T-helper 17 cell (primary cell): Measurements from ENCODE around the gene TRIM24. TPM values are rescaled to one million over a fixed set of nuclear protein-coding genes. Genes with fewer than 3 reads are reported as not detected.
"Not testable (repeated sequence)": the region's sequence is repeated elsewhere in the genome, so short reads cannot be mapped to it uniquely, and the experiment has no call there.

ENCODE experiments used
- ATAC-seq: fragments of 150-1000 bp; cut with Tn5 transposase; 2 replicates; pipeline ENCODE4 v1.10.0; 2021; ENCODE audit warnings: mild to moderate bottlenecking, moderate library complexity
- DNase-seq, 3 donors: peaks; one replicate each; pipeline versions ENCODE4 v3.0.0 to v3.0.0-alpha.2; 2020 to 2021
- H3K9me3 ChIP-seq: one replicate; pipeline ENCODE4 v1.7.0; 2013; ENCODE audit warnings: low read length, mild to moderate bottlenecking; ENCODE audit not compliant: control insufficient read depth, poor library complexity, severe bottlenecking
- H3K27ac Mint-ChIP-seq: one replicate; pipeline ENCODE4 v1.8.0; 2022; ENCODE audit warnings: mild to moderate bottlenecking, moderate library complexity, mixed read lengths
- H3K27me3 Mint-ChIP-seq: one replicate; pipeline ENCODE4 v1.8.0; 2022; ENCODE audit warnings: mixed read lengths
- H3K36me3 Mint-ChIP-seq: one replicate; pipeline ENCODE4 v1.8.0; 2022; ENCODE audit warnings: low read depth, mixed read lengths
- H3K4me1 Mint-ChIP-seq: one replicate; pipeline ENCODE4 v1.8.0; 2022; ENCODE audit warnings: mild to moderate bottlenecking, mixed read lengths
- H3K4me3 Mint-ChIP-seq: one replicate; pipeline ENCODE4 v1.8.0; 2022; ENCODE audit warnings: mild to moderate bottlenecking, moderate library complexity, mixed read lengths
- total RNA-seq, 4 donors: library from RNA in 2 of 4; stranded (reverse) in 2 of 4; gene quantifications; one replicate each; pipeline ENCODE4 v1.2.3 and lab custom pipeline; 2022 to 2026

TRIM24 gene
- total RNA-seq (10 to 100 TPM; 14.3 to 16.6 TPM), total RNA-seq (lab: John Stamatoyannopoulos, UW) (32.9 to 43.3 reads per million in 2 donors)

DNA sequence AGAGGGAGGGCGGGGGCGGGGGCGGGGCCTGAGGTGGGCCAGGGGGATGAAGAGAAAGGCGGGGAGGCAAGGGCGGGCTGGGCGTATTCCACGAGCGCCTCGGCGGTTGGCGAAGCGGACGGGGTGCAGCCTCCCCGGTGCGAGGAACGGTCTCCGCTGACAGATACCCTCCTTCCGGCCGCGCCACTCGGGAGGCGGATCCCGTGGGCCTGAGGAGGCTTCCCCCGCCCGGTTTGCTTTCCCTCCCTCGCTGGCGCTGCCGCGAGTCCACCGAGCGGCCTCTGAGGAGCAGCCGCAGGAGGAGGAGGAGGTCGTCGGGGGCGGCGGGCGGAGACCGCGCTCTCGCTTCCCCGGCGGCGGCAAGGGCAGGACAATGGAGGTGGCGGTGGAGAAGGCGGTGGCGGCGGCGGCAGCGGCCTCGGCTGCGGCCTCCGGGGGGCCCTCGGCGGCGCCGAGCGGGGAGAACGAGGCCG is at the start of gene TRIM24:
TSS of gene TRIM24 (plus strand) at position 84 of the 473 bp plus-strand sequence. CDS start at position 374, 290 bp downstream.
- H3K27ac Mint-ChIP-seq: peak within 1 kb of the TSS; percentile 79
- ATAC-seq (peak; percentile 84), DNase-seq (peak in 2 of 3 donors; percentile 97)
- peaks cover 20% of the 10 kb centered on the region for H3K4me1 Mint-ChIP-seq
- H3K9me3 ChIP-seq: no peaks in the 10 kb centered on the region
- H3K36me3 Mint-ChIP-seq: no peaks in the 10 kb centered on the region
- H3K27me3 Mint-ChIP-seq: no peaks in the 10 kb centered on the region
- peak within 1 kb of the TSS; percentile 96 for H3K4me3 Mint-ChIP-seq

DNA sequence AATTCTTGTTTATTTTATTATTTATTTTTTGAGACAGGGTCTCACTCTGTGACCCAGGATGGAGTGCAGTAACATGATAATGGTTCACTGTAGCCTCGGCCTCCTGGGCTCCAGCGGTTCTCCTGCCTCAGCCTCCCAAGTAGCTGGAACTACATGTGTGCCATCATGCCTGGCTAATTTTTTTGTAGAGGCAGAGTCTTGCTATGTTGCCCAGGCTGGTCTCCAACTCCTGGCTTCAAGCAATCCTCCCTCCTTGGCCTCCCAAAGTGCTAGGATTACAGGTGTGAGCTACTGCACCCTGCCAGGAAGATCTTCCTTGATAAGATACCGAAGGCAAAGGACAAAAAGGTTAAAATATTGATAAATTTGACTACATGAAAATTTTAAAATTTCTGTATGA is 48.0 kb upstream of the TRIM24 start:
- ATAC-seq, H3K27ac Mint-ChIP-seq, H3K36me3 Mint-ChIP-seq: not testable (repeated sequence)

GRCh38 chr7:138412921-138413320 is 47.1 kb upstream of the TRIM24 start:
- not testable (repeated sequence) for H3K4me1 Mint-ChIP-seq, H3K27ac Mint-ChIP-seq, DNase-seq, H3K9me3 ChIP-seq, H3K27me3 Mint-ChIP-seq, ATAC-seq, H3K36me3 Mint-ChIP-seq, H3K4me3 Mint-ChIP-seq

More for the DNA sequence above, 48.0 kb upstream of the TRIM24 start:
- not testable (repeated sequence) for H3K4me1 Mint-ChIP-seq, H3K27me3 Mint-ChIP-seq, H3K4me3 Mint-ChIP-seq, H3K9me3 ChIP-seq, DNase-seq

GRCh38 chr7:138417078-138417700 is 42.9 kb upstream of the TRIM24 start:
- Mint-ChIP-seq H3K27me3 (peaks cover 10% of the 10 kb centered on the region), H3K36me3 (no peaks in the 10 kb centered on the region), H3K4me3 (no peak overlapping the region), H3K27ac (no peak overlapping the region), H3K4me1 (no peaks in the 10 kb centered on the region)
- DNase-seq (no peak), ATAC-seq (no peak)
- H3K9me3 ChIP-seq: no peaks in the 10 kb centered on the region

- DNase-seq (no peak), ATAC-seq (no peak)
- Mint-ChIP-seq H3K4me3 (no peak overlapping the region), H3K27ac (no peak overlapping the region), H3K27me3 (peaks cover 10% of the 10 kb centered on the region), H3K36me3 (no peaks in the 10 kb centered on the region), H3K4me1 (no peaks in the 10 kb centered on the region)
- no peaks in the 10 kb centered on the region for H3K9me3 ChIP-seq
These were observed 42.3 kb upstream of the TRIM24 start for GRCh38 chr7:138417764-138418163.

- H3K36me3 Mint-ChIP-seq, DNase-seq, ATAC-seq, H3K27me3 Mint-ChIP-seq, H3K4me1 Mint-ChIP-seq, H3K4me3 Mint-ChIP-seq, H3K27ac Mint-ChIP-seq, H3K9me3 ChIP-seq: not testable (repeated sequence)
These were observed 41.7 kb upstream of the TRIM24 start for GRCh38 chr7:138418403-138418802.

GRCh38 chr7:138425026-138425425 is 35.0 kb upstream of the TRIM24 start:
- H3K4me3 Mint-ChIP-seq: no peak overlapping the region
- no peaks in the 10 kb centered on the region for H3K4me1 Mint-ChIP-seq
- no peaks in the 10 kb centered on the region for H3K9me3 ChIP-seq
- H3K36me3 Mint-ChIP-seq: peaks cover 2% of the 10 kb centered on the region
- no peak overlapping the region for H3K27ac Mint-ChIP-seq
- ATAC-seq: no peak
- H3K27me3 Mint-ChIP-seq: peaks cover 8% of the 10 kb centered on the region
- no peak for DNase-seq

DNA sequence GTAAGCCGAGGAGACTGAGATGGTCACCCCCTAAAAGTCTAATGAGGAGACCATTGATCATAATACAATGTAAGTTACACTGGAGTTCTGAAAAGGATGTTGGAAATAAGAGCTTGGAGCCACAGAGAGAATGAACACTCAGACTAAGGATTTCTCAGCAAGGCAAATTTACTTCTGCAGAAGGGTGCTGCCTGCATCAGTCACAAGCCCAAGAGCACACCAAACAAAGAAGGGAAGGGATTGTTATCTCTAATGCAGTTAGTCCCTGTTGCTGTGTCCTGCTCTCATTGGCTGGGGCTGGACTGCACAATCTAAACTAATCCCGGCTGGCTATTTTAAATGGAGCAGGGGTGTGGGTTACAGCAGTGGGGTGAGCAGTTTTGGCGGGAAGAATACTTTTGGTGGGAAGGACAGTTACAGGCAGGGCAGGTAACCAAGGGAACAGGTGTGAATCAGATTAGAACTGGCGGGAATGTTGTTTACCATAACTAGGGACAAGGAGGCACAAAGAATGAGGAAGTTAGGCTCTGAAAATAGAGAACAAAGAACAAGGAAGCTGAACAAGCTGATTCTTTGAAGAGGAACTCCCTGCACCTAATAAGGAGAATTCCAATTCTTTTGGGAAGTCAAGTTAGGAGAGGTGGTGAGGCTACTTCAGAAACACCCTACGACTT is 30.3 kb upstream of the TRIM24 start:
- H3K27me3 Mint-ChIP-seq: peaks cover 8% of the 10 kb centered on the region
- ATAC-seq: no peak
- DNase-seq: no peak
- no peak overlapping the region for H3K4me3 Mint-ChIP-seq
- H3K36me3 Mint-ChIP-seq: no peaks in the 10 kb centered on the region
- H3K27ac Mint-ChIP-seq: no peak overlapping the region
- H3K4me1 Mint-ChIP-seq: no peaks in the 10 kb centered on the region
- no peaks in the 10 kb centered on the region for H3K9me3 ChIP-seq

DNA sequence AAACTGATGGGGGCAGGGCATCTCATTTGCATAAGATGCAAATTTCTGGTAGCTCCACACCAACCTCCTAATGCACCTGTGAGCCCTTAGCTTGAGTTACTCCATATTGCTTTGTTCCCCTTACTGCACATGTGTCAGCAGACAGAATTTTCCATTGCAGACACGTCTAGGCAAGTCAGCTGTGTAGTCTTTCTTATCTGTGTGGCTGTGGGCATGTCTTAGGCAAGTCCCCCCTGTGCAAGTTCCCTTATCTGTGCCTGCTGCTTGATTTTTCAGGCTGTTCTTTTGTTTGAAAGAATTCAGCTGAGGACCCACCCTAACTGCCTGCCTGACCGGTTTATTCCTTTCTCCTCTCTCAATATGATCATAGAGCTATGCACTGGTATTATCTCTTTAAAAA is 28.5 kb upstream of the TRIM24 start:
- no peak for ATAC-seq
- Mint-ChIP-seq H3K4me1 (no peaks in the 10 kb centered on the region), H3K4me3 (no peak overlapping the region), H3K36me3 (no peaks in the 10 kb centered on the region), H3K27ac (no peak overlapping the region), H3K27me3 (no peaks in the 10 kb centered on the region)
- H3K9me3 ChIP-seq: no peaks in the 10 kb centered on the region
- DNase-seq: no peak

GRCh38 chr7:138433583-138434443 is 26.2 kb upstream of the TRIM24 start:
- H3K27me3 Mint-ChIP-seq: no peaks in the 10 kb centered on the region
- H3K4me3 Mint-ChIP-seq: no peak overlapping the region
- H3K9me3 ChIP-seq: no peaks in the 10 kb centered on the region
- DNase-seq (no peak), ATAC-seq (no peak)
- no peak overlapping the region for H3K27ac Mint-ChIP-seq
- no peaks in the 10 kb centered on the region for H3K36me3 Mint-ChIP-seq
- no peaks in the 10 kb centered on the region for H3K4me1 Mint-ChIP-seq

- no peaks in the 10 kb centered on the region for H3K36me3 Mint-ChIP-seq
- no peaks in the 10 kb centered on the region for H3K4me1 Mint-ChIP-seq
- H3K4me3 Mint-ChIP-seq: no peak overlapping the region
- H3K27ac Mint-ChIP-seq: no peak overlapping the region
- DNase-seq: no peak
- no peak for ATAC-seq
- H3K9me3 ChIP-seq: no peaks in the 10 kb centered on the region
- no peaks in the 10 kb centered on the region for H3K27me3 Mint-ChIP-seq
These were observed 25.5 kb upstream of the TRIM24 start for GRCh38 chr7:138434597-138435019.

DNA sequence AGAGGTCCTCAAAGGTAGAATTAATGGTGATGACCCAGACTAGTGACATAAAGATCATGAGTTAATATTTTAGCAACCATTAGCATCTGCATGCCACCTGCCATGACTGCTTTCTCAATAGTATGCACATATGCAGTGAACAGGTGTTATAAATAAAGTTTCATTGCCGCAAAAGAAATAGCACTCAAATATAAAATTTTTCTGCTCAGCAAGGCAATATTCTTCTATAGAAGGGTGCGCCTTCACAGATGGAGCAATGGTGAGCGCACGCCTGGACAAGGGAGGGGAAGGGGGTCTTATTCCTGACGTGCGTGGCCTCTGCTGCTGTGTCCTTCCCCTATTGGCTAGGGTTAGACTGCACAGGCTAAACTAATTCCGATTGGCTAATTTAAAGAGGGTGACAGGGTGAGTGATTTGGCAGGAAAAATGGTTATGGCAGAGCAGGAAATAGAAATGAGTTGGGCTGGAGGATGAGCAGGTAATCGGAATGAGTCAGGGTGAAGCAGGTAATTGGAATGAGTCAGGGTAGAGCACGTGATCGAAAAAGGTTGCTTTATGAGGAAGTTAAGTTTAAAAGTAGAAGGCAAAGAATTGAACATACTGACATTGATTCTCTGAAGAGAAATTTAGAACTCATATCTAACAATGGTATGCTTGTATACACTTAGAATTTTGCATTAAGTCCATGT is 24.7 kb upstream of the TRIM24 start:
- ATAC-seq (no peak), DNase-seq (no peak)

GRCh38 chr7:138436388-138436787 is 23.7 kb upstream of the TRIM24 start:
- H3K27me3 Mint-ChIP-seq: peaks cover under 1% of the 10 kb centered on the region
- no peak for DNase-seq
- H3K27ac Mint-ChIP-seq: no peak overlapping the region
- H3K36me3 Mint-ChIP-seq: no peaks in the 10 kb centered on the region
- H3K4me3 Mint-ChIP-seq: no peak overlapping the region
- H3K4me1 Mint-ChIP-seq: no peaks in the 10 kb centered on the region
- no peak for ATAC-seq
- no peaks in the 10 kb centered on the region for H3K9me3 ChIP-seq

More for the DNA sequence above, 24.7 kb upstream of the TRIM24 start:
- H3K4me3 Mint-ChIP-seq: no peak overlapping the region
- H3K27me3 Mint-ChIP-seq: no peaks in the 10 kb centered on the region
- no peak overlapping the region for H3K27ac Mint-ChIP-seq
- H3K9me3 ChIP-seq: no peaks in the 10 kb centered on the region
- H3K36me3 Mint-ChIP-seq: no peaks in the 10 kb centered on the region
- no peaks in the 10 kb centered on the region for H3K4me1 Mint-ChIP-seq
